ENCODE results near the gene CD300C.
"Not testable (repeated sequence)": the region's sequence is repeated elsewhere in the genome, so short reads cannot be mapped to it uniquely, and the experiment has no call there.

Gene CD300C

GRCh38 chr17:74508156-74508555 is 37.8 kb downstream of the CD300C start:
- no peak for DNase-seq

GRCh38 chr17:74503949-74504348 is 42.0 kb downstream of the CD300C start:
- not testable (repeated sequence) for DNase-seq

GRCh38 chr17:74502861-74503260 is 43.1 kb downstream of the CD300C start:
- no peak for DNase-seq

- no peak for DNase-seq
These were observed 45.9 kb downstream of the CD300C start for GRCh38 chr17:74499992-74500391.

GRCh38 chr17:74497471-74497870 is 48.4 kb downstream of the CD300C start:
- DNase-seq, result no peak

GRCh38 chr17:74493331-74493833 is 52.5 kb downstream of the CD300C start:
- DNase-seq, result peak; percentile 55 to 62

GRCh38 chr17:74491626-74492025 is 54.3 kb downstream of the CD300C start:
- no peak for DNase-seq

All from stimulated activated CD4-positive, alpha-beta T cell treated with anti-CD3 and anti-CD28 coated beads, Interleukin-4, amount 100 ng/mL, for 4 hours (primary cell).